ENCODE data around the gene IL12A.

GRCh38 chr3:159944781-159945180, 43.9 kb upstream of the IL12A start:
- TF ChIP-seq IRF2 (CRISPR knock-in tag; IDR thresholded peaks at IDR 0.05; ENCODE audit: borderline replicate concordance, low read depth): no peak
- TF ChIP-seq ZNF138 (CRISPR knock-in tag; conservative IDR thresholded peaks at IDR 0.05): no peak
- no peak for TF ChIP-seq ATF3 (CRISPR knock-in tag; conservative IDR thresholded peaks at IDR 0.05)
- TF ChIP-seq ZNF263 (CRISPR knock-in tag; IDR thresholded peaks at IDR 0.05; ENCODE audit: low read depth): no peak
- TF ChIP-seq CTCF (IDR thresholded peaks at IDR 0.05): no peak

Data from WTC11 (cell line).